ENCODE data around the gene SCFD1. TPM values are rescaled to one million over a fixed set of nuclear protein-coding genes. Genes with fewer than 3 reads are reported as not detected.
"Not testable (repeated sequence)": the region's sequence is repeated elsewhere in the genome, so short reads cannot be mapped to it uniquely, and the experiment has no call there.

The SCFD1 gene
- total RNA-seq, 2 experiments from 2014 or later = 59.2 to 61.7 TPM

DNA sequence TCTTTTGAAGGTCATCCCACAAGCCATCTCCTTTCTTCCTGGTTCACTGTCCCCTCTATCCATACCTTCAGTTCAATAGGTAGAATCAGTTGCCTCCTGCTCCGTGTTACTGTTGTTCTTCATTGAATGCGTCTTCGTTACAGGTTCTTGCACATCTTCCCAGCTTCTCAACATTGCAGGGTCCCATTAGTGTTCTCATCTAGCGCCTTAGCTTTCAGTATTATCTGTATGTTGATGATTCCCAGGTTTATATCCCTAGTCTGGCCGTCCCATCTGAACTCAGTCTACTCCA is 2.0 kb downstream of the SCFD1 start:
- H3K27me3 Mint-ChIP-seq = no peaks in the 10 kb centered on the region
- no peaks in the 10 kb centered on the region for H3K9me3 Mint-ChIP-seq
- H3K4me1 Mint-ChIP-seq = peaks cover 39% of the 10 kb centered on the region
- H3K36me3 Mint-ChIP-seq (ENCODE audit: low read depth) = peaks cover 22% of the 10 kb centered on the region
- no peak overlapping the region for H3K27ac Mint-ChIP-seq
- ChIA-PET POLR2A (no interaction called here), CTCF (no interaction called here)
- H3K4me3 Mint-ChIP-seq = peak overlapping the region; percentile 11
- no peak for DNase-seq

DNA sequence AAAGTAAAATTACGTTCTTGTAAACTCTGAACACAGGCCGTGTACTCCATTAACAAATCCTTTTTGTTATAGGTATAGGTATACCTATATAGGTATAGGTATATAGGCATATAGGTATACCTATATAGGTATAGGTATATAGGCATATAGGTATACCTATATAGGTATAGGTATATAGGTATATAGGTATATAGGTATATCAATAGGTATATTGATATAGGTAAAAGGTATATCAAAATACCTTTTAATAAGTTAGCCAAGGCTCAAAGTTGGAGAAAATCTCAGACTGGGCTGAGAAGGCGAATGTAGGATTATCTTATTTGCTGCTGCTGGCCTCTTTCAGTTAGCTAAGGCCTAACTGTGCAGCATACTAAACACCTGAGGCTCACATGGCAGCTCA is 3.4 kb downstream of the SCFD1 start:
- H3K4me1 Mint-ChIP-seq = peaks cover 34% of the 10 kb centered on the region
- ChIA-PET CTCF (no interaction called here), POLR2A (no interaction called here)
- DNase-seq = no peak
- H3K27me3 Mint-ChIP-seq = no peaks in the 10 kb centered on the region
- no peaks in the 10 kb centered on the region for H3K9me3 Mint-ChIP-seq
- peaks cover 26% of the 10 kb centered on the region for H3K36me3 Mint-ChIP-seq (ENCODE audit: low read depth)
- no peak overlapping the region for H3K4me3 Mint-ChIP-seq
- no peak overlapping the region for H3K27ac Mint-ChIP-seq

DNA sequence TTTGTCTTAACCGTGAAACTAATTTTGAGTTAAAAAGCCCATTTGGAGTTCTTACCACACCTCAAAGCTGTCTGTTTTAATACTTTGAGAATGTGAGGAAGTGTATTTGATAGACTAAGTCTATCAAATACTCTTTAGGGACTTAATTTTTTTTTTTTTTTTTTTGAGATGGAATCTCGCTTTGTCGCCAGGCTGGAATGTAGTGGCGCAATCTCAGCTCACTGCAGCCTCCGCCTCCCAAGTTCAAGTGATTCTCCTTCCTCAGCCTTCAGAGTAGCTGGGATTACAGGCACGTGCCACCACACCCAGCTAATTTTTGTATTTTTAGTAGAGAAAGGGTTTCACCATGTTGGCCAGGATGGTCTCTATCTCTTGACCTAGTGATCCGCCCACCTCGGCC is 7.3 kb downstream of the SCFD1 start:
- POLR2A ChIA-PET = not testable (repeated sequence)

DNA sequence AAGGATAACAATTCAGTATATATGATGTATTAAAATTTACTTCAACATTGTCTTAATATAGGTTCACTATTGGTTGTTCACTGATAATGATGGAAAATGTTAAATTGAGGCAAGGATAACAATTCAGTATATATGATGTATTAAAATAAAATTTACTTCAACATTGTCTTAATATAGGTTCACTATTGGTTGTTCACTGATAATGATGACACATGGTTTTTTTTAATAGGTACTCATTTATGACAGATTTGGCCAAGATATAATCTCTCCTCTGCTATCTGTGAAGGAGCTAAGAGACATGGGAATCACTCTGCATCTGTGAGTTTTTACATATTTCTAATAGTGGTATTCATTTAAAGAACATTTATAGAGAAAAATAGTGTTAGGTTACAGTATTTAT is 8.1 kb downstream of the SCFD1 start:
- Mint-ChIP-seq H3K36me3 (ENCODE audit: low read depth) (peaks cover 31% of the 10 kb centered on the region), H3K27ac (no peak overlapping the region), H3K27me3 (no peaks in the 10 kb centered on the region), H3K4me3 (no peak overlapping the region), H3K4me1 (peaks cover 12% of the 10 kb centered on the region), H3K9me3 (no peaks in the 10 kb centered on the region)
- DNase-seq = no peak
- POLR2A ChIA-PET = no interaction called here
- CTCF ChIA-PET = interaction anchor here (0.6 to 0.9 kb wide), 2 partner anchors 26 to 941 kb away, joined by 3 read pairs; no protein-coding TSS in a partner anchor

More for the DNA sequence above, 7.3 kb downstream of the SCFD1 start:
- not testable (repeated sequence) for DNase-seq, H3K27me3 Mint-ChIP-seq, H3K27ac Mint-ChIP-seq, H3K9me3 Mint-ChIP-seq, H3K4me3 Mint-ChIP-seq
- H3K4me1 Mint-ChIP-seq = peaks cover 16% of the 10 kb centered on the region
- CTCF ChIA-PET = interaction anchor here (1.1 kb wide), 1 partner anchor 16 kb away, joined by 5 read pairs; no protein-coding TSS in a partner anchor
- H3K36me3 Mint-ChIP-seq (ENCODE audit: low read depth) = peaks cover 30% of the 10 kb centered on the region

DNA sequence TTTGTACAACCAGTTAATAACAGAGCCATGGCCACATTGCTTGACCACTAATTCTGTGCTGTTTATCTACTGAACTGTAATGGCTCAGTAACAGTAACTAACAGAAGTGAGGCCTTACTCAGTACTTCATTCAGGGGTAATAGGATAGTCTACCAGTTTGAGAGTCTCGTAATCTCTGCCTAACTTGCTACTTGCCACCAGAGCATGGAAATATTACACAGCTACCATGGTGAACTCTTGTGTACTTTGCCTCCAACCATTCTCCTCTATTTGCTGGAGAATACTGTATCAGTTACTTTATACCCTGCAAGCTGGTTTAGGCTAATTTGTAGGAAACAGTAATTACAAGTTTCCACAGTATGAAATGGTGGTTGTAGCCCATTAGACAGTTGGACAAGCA is 10.6 kb downstream of the SCFD1 start:
- ChIA-PET CTCF (no interaction called here), POLR2A (no interaction called here)
- no peak overlapping the region for H3K4me3 Mint-ChIP-seq
- no peak overlapping the region for H3K27ac Mint-ChIP-seq
- H3K36me3 Mint-ChIP-seq (ENCODE audit: low read depth) = peaks cover 49% of the 10 kb centered on the region
- H3K27me3 Mint-ChIP-seq = no peaks in the 10 kb centered on the region
- DNase-seq = no peak
- no peaks in the 10 kb centered on the region for H3K9me3 Mint-ChIP-seq
- peaks cover 7% of the 10 kb centered on the region for H3K4me1 Mint-ChIP-seq

DNA sequence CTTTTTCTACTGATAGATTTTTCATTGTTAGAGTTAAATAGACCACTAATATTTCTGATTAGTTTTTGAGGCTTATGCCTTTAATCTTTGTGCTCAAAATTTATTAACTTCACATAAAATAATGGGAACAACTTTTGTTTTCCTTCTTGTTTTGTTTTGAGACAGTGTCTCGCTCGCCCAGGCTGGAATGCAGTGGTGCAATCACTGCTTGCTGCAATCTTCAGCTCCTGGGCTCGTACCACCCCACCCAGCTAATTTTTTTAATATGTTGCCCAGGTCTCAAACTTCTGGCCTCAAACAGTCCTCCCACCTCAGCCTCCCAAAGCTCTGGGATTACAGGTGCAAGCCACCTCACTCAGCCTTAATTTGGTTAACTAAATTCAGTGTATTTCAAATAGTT is 16.8 kb downstream of the SCFD1 start:
- no peaks in the 10 kb centered on the region for H3K4me1 Mint-ChIP-seq
- no peak overlapping the region for H3K4me3 Mint-ChIP-seq
- H3K9me3 Mint-ChIP-seq = no peaks in the 10 kb centered on the region
- CTCF ChIA-PET = no interaction called here
- no peaks in the 10 kb centered on the region for H3K27me3 Mint-ChIP-seq
- POLR2A ChIA-PET = no interaction called here
- H3K27ac Mint-ChIP-seq = no peak overlapping the region
- peaks cover 51% of the 10 kb centered on the region for H3K36me3 Mint-ChIP-seq (ENCODE audit: low read depth)
- DNase-seq = no peak

DNA sequence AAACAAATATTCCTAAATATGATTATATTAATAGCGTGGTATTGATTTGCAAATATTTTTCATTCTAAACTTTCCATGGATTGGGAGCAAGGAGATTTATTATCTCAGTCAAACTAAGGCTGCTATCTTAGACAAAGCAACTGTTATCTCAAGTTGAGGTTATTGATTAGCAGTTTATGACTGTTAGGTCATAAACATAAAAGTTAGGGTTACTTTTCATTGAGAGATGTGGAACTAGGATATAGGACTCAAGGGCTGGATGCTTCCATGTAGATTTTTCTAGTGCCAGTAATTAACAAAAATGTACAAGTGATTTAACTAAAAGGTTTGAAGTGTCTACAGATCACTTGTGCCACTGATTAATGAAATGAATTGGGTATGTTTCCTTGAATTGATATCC is 19.1 kb downstream of the SCFD1 start:
- ChIA-PET CTCF (no interaction called here), POLR2A (no interaction called here)
- H3K4me1 Mint-ChIP-seq = no peaks in the 10 kb centered on the region
- H3K27ac Mint-ChIP-seq = no peak overlapping the region
- peaks cover 6% of the 10 kb centered on the region for H3K9me3 Mint-ChIP-seq
- H3K4me3 Mint-ChIP-seq = no peak overlapping the region
- H3K36me3 Mint-ChIP-seq (ENCODE audit: low read depth) = peaks cover 57% of the 10 kb centered on the region
- H3K27me3 Mint-ChIP-seq = no peaks in the 10 kb centered on the region
- DNase-seq = no peak

DNA sequence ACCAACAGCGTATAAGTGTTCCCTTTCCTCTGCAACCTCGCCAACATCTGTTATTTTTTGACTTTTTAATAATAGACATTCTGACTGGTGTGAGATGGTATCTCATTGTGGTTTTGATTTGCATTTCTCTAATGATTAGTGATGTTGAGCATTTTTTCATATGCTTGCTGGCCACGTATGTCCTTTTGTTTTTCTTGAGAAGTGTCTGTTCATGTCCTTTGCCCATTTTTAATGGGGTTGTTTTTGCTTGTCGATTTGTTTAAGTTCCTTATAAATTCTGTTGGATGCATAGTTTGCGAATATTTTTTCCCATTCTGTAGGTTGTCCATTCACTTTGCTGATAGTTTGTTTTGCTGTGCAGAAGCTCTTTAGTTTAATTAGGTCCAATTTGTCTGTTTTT is 22.3 kb downstream of the SCFD1 start:
- POLR2A ChIA-PET, H3K9me3 Mint-ChIP-seq, DNase-seq, H3K27me3 Mint-ChIP-seq, H3K4me1 Mint-ChIP-seq, H3K27ac Mint-ChIP-seq, H3K4me3 Mint-ChIP-seq: not testable (repeated sequence)
- CTCF ChIA-PET = interaction anchor here (0.7 kb wide), 1 partner anchor 8 kb away, joined by 3 read pairs; no protein-coding TSS in a partner anchor
- peaks cover 51% of the 10 kb centered on the region for H3K36me3 Mint-ChIP-seq (ENCODE audit: low read depth)

DNA sequence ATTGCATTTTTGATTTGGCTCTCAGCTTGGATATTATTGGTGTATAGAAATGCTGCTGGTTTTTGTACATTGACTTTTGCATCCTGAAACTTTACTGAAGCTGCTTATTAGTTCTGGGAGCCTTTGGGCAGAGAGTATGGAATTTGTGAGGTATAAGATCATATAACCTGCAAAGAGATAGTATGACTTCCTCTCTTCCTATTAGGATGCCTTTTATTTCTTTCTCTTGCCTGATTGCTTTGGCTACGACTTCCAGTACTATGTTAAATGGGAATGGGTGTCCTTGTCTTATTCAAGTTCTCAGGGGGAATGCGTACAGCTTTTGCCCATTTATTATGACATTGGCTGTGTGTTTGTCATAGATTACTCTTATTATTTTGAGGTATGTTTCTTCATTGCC is 23.5 kb downstream of the SCFD1 start:
- ChIA-PET CTCF (interaction anchor here (1.7 kb wide), 1 partner anchor 16 kb away, joined by 5 read pairs; no protein-coding TSS in a partner anchor), POLR2A (interaction anchor here (0.9 kb wide), 1 partner anchor 53 kb away, joined by 5 read pairs; no protein-coding TSS in a partner anchor)
- peaks cover 50% of the 10 kb centered on the region for H3K36me3 Mint-ChIP-seq (ENCODE audit: low read depth)
- H3K4me3 Mint-ChIP-seq = no peak overlapping the region
- H3K27me3 Mint-ChIP-seq = no peaks in the 10 kb centered on the region
- no peak for DNase-seq
- H3K9me3 Mint-ChIP-seq = peaks cover 6% of the 10 kb centered on the region
- no peak overlapping the region for H3K27ac Mint-ChIP-seq
- no peaks in the 10 kb centered on the region for H3K4me1 Mint-ChIP-seq

DNA sequence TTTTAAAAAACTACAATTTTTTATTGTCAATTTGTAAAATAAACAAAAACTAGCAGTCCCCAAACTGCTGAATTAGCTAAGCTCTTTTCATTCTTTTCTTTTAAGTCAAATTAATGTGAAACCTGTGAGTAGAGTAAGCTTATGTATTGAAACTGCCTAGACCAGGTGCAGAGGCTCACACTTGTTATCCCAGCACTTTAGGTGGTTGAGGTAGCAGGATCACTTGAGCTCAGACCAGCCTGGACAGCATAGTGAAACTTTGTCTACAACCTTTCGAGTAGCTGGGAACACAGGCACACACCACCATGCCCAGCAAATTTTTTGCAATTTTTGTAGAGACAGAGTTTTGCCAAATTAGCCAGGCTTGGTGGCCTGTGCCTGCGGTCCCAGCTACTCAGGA is 26.4 kb downstream of the SCFD1 start:
- Mint-ChIP-seq H3K4me3 (no peak overlapping the region), H3K27ac (no peak overlapping the region), H3K4me1 (no peaks in the 10 kb centered on the region), H3K36me3 (ENCODE audit: low read depth) (peaks cover 52% of the 10 kb centered on the region), H3K27me3 (no peaks in the 10 kb centered on the region), H3K9me3 (peaks cover 6% of the 10 kb centered on the region)
- DNase-seq = no peak
- CTCF ChIA-PET = no interaction called here
- POLR2A ChIA-PET = no interaction called here

DNA sequence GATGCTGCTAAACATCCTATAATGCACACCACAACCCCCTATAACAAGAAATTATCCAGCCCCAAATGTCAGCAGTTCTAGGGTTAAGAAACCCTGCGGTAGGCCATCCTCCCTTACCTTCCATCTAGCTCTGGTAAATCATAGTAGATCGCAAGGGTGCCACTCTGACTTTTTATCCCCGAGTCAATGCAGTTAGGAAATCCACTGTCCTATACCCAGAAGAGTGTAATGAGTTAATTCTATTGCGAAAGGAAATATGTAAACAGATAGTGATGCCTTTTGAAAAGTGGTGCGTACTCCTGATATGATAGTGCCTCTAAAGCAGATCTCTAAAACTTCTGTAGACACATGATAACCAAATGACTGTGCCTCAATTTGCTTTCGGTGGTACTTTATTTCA is 29.8 kb downstream of the SCFD1 start:
- ChIA-PET POLR2A (no interaction called here), CTCF (interaction anchor here (1.2 kb wide), 1 partner anchor 29 kb away, joined by 3 read pairs; no protein-coding TSS in a partner anchor)
- no peaks in the 10 kb centered on the region for H3K27me3 Mint-ChIP-seq
- H3K36me3 Mint-ChIP-seq (ENCODE audit: low read depth) = peaks cover 26% of the 10 kb centered on the region
- no peak for DNase-seq
- H3K9me3 Mint-ChIP-seq = no peaks in the 10 kb centered on the region
- no peak overlapping the region for H3K4me3 Mint-ChIP-seq
- no peak overlapping the region for H3K27ac Mint-ChIP-seq
- H3K4me1 Mint-ChIP-seq = no peaks in the 10 kb centered on the region

DNA sequence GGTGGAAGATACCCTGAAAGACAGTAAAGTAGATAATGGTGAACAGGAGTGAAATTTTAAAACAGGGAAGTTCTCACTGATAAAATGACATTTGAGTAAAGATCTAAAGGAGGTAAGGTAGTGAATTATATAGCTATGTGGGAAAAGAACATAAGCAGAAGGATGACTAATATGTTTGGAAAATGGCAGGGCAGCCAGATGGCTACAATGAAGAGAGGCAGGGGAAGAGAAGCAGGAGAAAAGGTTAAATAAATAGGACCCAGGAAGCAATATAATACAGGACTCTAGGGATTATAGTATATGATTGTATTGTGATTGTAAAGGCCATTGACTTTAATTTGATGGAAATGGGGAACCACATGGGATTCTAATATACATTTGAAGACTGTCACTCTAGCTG is 33.0 kb downstream of the SCFD1 start:
- POLR2A ChIA-PET = no interaction called here
- CTCF ChIA-PET = interaction anchor here (0.6 kb wide), 1 partner anchor 15 kb away, joined by 4 read pairs; no protein-coding TSS in a partner anchor
- Mint-ChIP-seq H3K36me3 (ENCODE audit: low read depth) (peaks cover 21% of the 10 kb centered on the region), H3K27me3 (no peaks in the 10 kb centered on the region), H3K4me1 (no peaks in the 10 kb centered on the region), H3K4me3 (no peak overlapping the region), H3K9me3 (no peaks in the 10 kb centered on the region), H3K27ac (no peak overlapping the region)
- no peak for DNase-seq

DNA sequence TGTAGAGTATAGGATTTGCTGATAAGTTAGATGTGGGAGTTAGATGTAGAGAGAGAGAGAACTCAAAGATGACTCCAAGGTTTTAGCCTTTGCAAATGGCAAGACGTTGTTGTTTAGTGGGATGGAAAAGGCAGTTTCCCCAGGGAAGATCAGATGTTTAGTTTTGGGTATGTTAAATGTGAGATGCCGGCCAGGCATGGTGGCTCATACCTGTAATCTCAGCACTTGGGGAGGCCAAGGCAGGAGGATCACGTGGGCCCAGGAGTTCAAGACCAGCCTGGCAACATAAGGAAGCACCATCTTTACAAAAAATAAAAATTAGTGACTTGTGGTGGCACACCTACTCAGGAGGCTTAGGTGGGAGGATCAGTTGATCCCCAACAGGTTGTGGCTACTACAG is 33.5 kb downstream of the SCFD1 start:
- Mint-ChIP-seq H3K27ac (no peak overlapping the region), H3K9me3 (no peaks in the 10 kb centered on the region), H3K4me1 (no peaks in the 10 kb centered on the region), H3K4me3 (no peak overlapping the region), H3K27me3 (no peaks in the 10 kb centered on the region), H3K36me3 (ENCODE audit: low read depth) (peaks cover 22% of the 10 kb centered on the region)
- DNase-seq = no peak
- ChIA-PET POLR2A (no interaction called here), CTCF (interaction anchor here (0.6 kb wide), 1 partner anchor 16 kb away, joined by 4 read pairs; no protein-coding TSS in a partner anchor)

DNA sequence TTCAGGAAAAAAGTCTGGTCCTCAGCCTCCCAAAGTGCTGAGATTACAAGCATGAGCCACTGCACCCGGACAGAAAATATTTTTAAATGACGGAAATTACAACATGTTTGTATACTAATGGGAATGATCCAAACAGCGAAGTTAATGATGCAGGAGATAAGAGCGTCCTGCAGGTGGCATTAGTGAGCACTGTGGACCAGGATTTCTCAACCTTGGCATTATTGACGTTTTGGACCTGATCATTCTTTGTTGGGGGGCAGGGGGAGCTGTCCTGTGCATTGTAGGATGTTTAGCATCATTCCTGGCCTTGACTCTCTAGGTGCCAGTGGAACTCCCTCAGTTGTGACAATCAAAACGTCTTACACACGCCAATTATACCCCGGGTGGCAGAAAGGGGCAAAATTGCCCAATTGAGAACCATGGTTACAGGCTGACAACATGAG is 34.1 kb downstream of the SCFD1 start:
- Mint-ChIP-seq H3K4me1 (no peaks in the 10 kb centered on the region), H3K27me3 (no peaks in the 10 kb centered on the region), H3K27ac (no peak overlapping the region), H3K9me3 (no peaks in the 10 kb centered on the region), H3K4me3 (no peak overlapping the region), H3K36me3 (ENCODE audit: low read depth) (peaks cover 24% of the 10 kb centered on the region)
- POLR2A ChIA-PET = no interaction called here
- DNase-seq = peak; percentile 28
- CTCF ChIA-PET = interaction anchor here (0.7 to 1.0 kb wide), 4 partner anchors 9 to 34 kb away, joined by 3 to 4 read pairs (median 3); partner anchors contain the start of gene SCFD1

Measured in activated CD4-positive, alpha-beta T cell treated with anti-CD3 and anti-CD28 coated beads, Interleukin-2, amount 10 ng/mL, durations not matched to agents 7 days and 5 days (primary cell).